Measurements from ENCODE around the gene NUDT5.
"Not testable (repeated sequence)": the region's sequence is repeated elsewhere in the genome, so short reads cannot be mapped to it uniquely, and the experiment has no call there.

NUDT5 gene

DNA sequence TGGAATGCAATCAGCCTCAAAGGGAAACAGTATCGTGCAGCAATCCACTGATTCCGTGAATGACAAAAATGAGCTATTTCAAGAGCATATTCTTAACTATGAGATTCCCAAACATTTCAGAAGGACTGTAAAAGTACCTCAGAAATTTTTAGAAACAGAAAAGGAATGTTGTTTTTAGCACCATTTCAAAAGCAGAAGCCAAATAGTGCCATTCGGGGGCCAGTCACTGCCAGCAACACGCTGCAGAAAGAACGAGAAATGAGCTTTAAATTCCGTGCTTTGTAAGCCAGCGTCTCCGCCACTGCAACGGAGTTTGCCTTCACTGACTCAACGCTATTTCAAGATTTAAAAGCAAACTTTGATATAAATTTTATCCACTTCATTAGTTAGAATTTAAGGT, 6.3 kb downstream of the NUDT5 start:
- peaks cover 7 to 13% of the 10 kb centered on the region in 2 donors for H3K36me3 ChIP-seq (ENCODE audit: control insufficient read depth in 2 of 2, insufficient read depth in 2 of 2, low read length in 2 of 2)
- H3K9me3 ChIP-seq (ENCODE audit: control insufficient read depth in 2 of 2, low read length in 2 of 2): no peaks in the 10 kb centered on the region
- H3K27ac ChIP-seq (ENCODE audit: low read depth in 2 of 2, low read length in 2 of 2): no peak overlapping the region
- no peaks in the 10 kb centered on the region for H3K27me3 ChIP-seq (ENCODE audit: control insufficient read depth in 2 of 2, insufficient read depth in 2 of 2, low read length in 2 of 2)
- peaks cover 4 to 6% of the 10 kb centered on the region in 2 donors for H3K4me1 ChIP-seq (ENCODE audit: control insufficient read depth in 2 of 2, insufficient read depth in 2 of 2, low read length in 2 of 2)
- no peak overlapping the region for H3K4me3 ChIP-seq (ENCODE audit: low read length in 2 of 2)
- H3K9ac ChIP-seq (ENCODE audit: low read depth in 1 of 2, low read length in 2 of 2): no peak overlapping the region

DNA sequence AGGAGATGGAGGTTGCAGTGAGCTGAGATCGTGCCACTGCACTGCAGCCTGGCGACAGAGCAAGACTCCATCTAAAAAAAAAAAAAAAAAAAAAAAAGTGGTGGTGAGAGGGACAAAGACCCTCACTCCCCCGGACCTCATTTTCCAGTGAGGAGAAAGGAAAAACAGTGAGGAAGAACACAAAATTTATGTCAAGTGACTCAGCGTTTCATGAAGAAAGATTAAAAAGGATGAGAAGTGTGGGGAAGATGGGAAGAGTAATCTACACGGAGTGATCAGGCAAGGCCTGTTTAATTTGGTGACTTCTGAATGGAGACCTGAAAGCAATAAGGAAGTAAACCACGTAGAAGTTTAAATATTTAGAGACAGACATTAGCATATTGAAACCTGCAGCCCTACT, 7.0 kb downstream of the NUDT5 start:
- Histone ChIP-seq H3K9me3 (ENCODE audit: control insufficient read depth in 2 of 2, low read length in 2 of 2) (no peaks in the 10 kb centered on the region), H3K27me3 (ENCODE audit: control insufficient read depth in 2 of 2, insufficient read depth in 2 of 2, low read length in 2 of 2) (no peaks in the 10 kb centered on the region), H3K4me3 (ENCODE audit: low read length in 2 of 2) (no peak overlapping the region), H3K9ac (ENCODE audit: low read depth in 1 of 2, low read length in 2 of 2) (no peak overlapping the region), H3K4me1 (ENCODE audit: control insufficient read depth in 2 of 2, insufficient read depth in 2 of 2, low read length in 2 of 2) (no peaks in the 10 kb centered on the region), H3K36me3 (ENCODE audit: control insufficient read depth in 2 of 2, insufficient read depth in 2 of 2, low read length in 2 of 2) (peaks cover 7 to 13% of the 10 kb centered on the region in 2 donors), H3K27ac (ENCODE audit: low read depth in 2 of 2, low read length in 2 of 2) (no peak overlapping the region)

- Histone ChIP-seq H3K36me3 (ENCODE audit: control insufficient read depth in 2 of 2, insufficient read depth in 2 of 2, low read length in 2 of 2) (peaks cover 12 to 13% of the 10 kb centered on the region in 2 donors), H3K4me1 (ENCODE audit: control insufficient read depth in 2 of 2, insufficient read depth in 2 of 2, low read length in 2 of 2) (no peaks in the 10 kb centered on the region), H3K9me3 (ENCODE audit: control insufficient read depth in 2 of 2, low read length in 2 of 2) (no peaks in the 10 kb centered on the region), H3K27me3 (ENCODE audit: control insufficient read depth in 2 of 2, insufficient read depth in 2 of 2, low read length in 2 of 2) (no peaks in the 10 kb centered on the region), H3K9ac (ENCODE audit: low read depth in 1 of 2, low read length in 2 of 2) (no peak overlapping the region), H3K27ac (ENCODE audit: low read depth in 2 of 2, low read length in 2 of 2) (no peak overlapping the region), H3K4me3 (ENCODE audit: low read length in 2 of 2) (no peak overlapping the region)
These were observed 8.3 kb downstream of the NUDT5 start for GRCh38 chr10:12187321-12187905.

DNA sequence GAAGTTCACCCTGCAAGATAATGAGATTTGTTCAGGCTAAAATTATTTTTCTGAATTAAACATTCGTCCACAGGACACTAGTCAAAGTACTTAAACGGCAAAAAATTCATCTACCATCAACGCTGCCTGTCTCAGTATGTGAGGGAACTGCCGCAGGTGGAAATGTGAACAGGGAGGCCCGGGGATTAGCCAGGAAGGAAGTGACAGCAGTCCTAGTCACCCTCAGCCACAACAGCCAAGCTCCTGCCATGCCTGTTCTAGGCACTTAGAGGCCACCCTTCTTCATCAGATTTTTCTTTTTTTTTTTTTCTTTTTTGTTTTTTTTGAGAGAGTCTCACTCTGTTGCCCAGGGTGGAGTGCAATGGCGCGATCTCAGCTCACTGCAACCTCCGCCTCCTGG, 9.4 kb downstream of the NUDT5 start:
- Histone ChIP-seq H3K27me3 (ENCODE audit: control insufficient read depth in 2 of 2, insufficient read depth in 2 of 2, low read length in 2 of 2) (no peaks in the 10 kb centered on the region), H3K9me3 (ENCODE audit: control insufficient read depth in 2 of 2, low read length in 2 of 2) (no peaks in the 10 kb centered on the region), H3K36me3 (ENCODE audit: control insufficient read depth in 2 of 2, insufficient read depth in 2 of 2, low read length in 2 of 2) (peaks cover 13 to 16% of the 10 kb centered on the region in 2 donors), H3K27ac (ENCODE audit: low read depth in 2 of 2, low read length in 2 of 2) (no peak overlapping the region), H3K9ac (ENCODE audit: low read depth in 1 of 2, low read length in 2 of 2) (no peak overlapping the region), H3K4me3 (ENCODE audit: low read length in 2 of 2) (no peak overlapping the region), H3K4me1 (ENCODE audit: control insufficient read depth in 2 of 2, insufficient read depth in 2 of 2, low read length in 2 of 2) (no peaks in the 10 kb centered on the region)

GRCh38 chr10:12184165-12184564, 11.5 kb downstream of the NUDT5 start:
- Histone ChIP-seq H3K36me3 (ENCODE audit: control insufficient read depth in 2 of 2, insufficient read depth in 2 of 2, low read length in 2 of 2) (peaks cover 13 to 16% of the 10 kb centered on the region in 2 donors), H3K27ac (ENCODE audit: low read depth in 2 of 2, low read length in 2 of 2) (no peak overlapping the region), H3K27me3 (ENCODE audit: control insufficient read depth in 2 of 2, insufficient read depth in 2 of 2, low read length in 2 of 2) (no peaks in the 10 kb centered on the region), H3K4me3 (ENCODE audit: low read length in 2 of 2) (no peak overlapping the region), H3K9ac (ENCODE audit: low read depth in 1 of 2, low read length in 2 of 2) (no peak overlapping the region), H3K9me3 (ENCODE audit: control insufficient read depth in 2 of 2, low read length in 2 of 2) (no peaks in the 10 kb centered on the region), H3K4me1 (ENCODE audit: control insufficient read depth in 2 of 2, insufficient read depth in 2 of 2, low read length in 2 of 2) (no peaks in the 10 kb centered on the region)

DNA sequence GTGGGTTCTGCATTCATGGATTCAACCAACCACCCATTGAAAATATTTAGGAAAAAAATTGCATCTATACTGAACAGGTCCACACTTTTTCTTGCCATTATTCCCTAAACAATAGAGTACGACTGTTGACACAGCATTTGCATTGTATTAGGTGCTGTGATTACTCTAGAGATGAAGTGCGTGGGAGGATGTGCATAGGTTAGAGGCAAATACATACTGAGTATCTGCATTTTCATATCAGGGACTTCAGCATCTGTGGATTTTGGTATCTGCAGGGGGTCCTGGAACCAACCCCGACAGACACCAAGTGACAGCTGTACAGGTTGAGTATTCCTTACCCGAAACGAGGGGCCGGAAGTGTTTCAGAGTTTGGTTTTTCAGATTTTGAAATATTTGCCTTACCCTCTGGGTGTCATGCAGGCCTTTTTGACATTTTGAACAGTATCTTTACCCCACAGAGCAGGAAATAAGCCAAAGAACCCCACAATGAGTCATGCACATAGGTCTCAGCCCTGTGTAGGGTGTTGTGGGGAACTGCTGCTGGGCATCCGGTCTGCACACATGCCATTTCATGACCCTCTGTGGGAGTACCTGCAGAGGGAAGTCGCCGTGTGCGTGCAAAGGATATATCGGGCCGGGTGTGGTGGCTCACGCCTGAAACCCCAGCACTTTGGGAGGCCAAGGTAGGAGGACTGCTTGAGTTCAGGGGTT, 14.5 kb downstream of the NUDT5 start:
- Histone ChIP-seq H3K27me3 (ENCODE audit: control insufficient read depth in 2 of 2, insufficient read depth in 2 of 2, low read length in 2 of 2) (no peaks in the 10 kb centered on the region), H3K9me3 (ENCODE audit: control insufficient read depth in 2 of 2, low read length in 2 of 2) (no peaks in the 10 kb centered on the region), H3K9ac (ENCODE audit: low read depth in 1 of 2, low read length in 2 of 2) (no peak overlapping the region), H3K36me3 (ENCODE audit: control insufficient read depth in 2 of 2, insufficient read depth in 2 of 2, low read length in 2 of 2) (peaks cover 12 to 19% of the 10 kb centered on the region in 2 donors), H3K27ac (ENCODE audit: low read depth in 2 of 2, low read length in 2 of 2) (peak overlapping the region in 1 of 2 donors; percentile 45), H3K4me1 (ENCODE audit: control insufficient read depth in 2 of 2, insufficient read depth in 2 of 2, low read length in 2 of 2) (no peaks in the 10 kb centered on the region), H3K4me3 (ENCODE audit: low read length in 2 of 2) (no peak overlapping the region)

DNA sequence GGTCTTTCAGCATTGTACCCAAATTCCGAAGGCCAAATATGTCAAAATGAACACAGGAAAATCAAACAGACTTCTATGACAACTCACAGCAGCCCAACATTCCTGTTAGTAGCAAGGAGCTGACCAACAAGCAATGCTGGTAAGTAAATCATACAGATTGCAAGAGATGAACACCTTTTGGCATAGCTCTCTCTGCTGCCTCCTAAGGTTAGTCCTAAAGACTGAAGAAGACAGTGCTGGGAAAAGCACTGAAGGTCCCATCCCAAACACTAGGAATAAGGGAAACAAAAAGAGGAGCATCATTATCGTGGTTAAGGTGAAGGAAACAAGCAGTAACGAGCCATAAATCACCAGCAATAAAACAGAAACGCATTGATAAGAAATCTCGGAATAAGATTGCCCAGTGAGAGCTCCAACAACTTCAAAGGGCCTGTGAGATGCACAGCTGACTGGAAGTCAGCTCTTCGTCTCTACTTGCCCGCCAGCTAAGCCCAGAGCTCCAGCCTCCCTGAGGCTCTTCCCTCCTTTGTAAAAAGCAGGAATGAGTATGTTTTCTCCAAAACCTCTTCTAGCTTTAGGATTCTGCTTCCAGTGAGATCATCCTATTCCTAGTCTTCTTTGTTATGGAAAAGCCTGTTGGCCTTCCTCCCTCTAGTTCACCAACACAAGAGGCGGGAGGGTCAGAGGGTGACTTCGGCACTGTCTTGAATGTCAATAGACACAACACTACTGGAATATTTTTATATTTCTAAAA, 15.3 kb downstream of the NUDT5 start:
- peaks cover 5 to 19% of the 10 kb centered on the region in 2 donors for H3K36me3 ChIP-seq (ENCODE audit: control insufficient read depth in 2 of 2, insufficient read depth in 2 of 2, low read length in 2 of 2)

GRCh38 chr10:12179606-12180170, 16.0 kb downstream of the NUDT5 start:
- peaks cover 3 to 17% of the 10 kb centered on the region in 2 donors for H3K36me3 ChIP-seq (ENCODE audit: control insufficient read depth in 2 of 2, insufficient read depth in 2 of 2, low read length in 2 of 2)
- no peaks in the 10 kb centered on the region for H3K4me1 ChIP-seq (ENCODE audit: control insufficient read depth in 2 of 2, insufficient read depth in 2 of 2, low read length in 2 of 2)
- no peaks in the 10 kb centered on the region for H3K27me3 ChIP-seq (ENCODE audit: control insufficient read depth in 2 of 2, insufficient read depth in 2 of 2, low read length in 2 of 2)
- no peak overlapping the region for H3K4me3 ChIP-seq (ENCODE audit: low read length in 2 of 2)
- no peak overlapping the region for H3K9ac ChIP-seq (ENCODE audit: low read depth in 1 of 2, low read length in 2 of 2)
- H3K27ac ChIP-seq (ENCODE audit: low read depth in 2 of 2, low read length in 2 of 2): no peak overlapping the region
- no peaks in the 10 kb centered on the region for H3K9me3 ChIP-seq (ENCODE audit: control insufficient read depth in 2 of 2, low read length in 2 of 2)

More for the DNA sequence above, 15.3 kb downstream of the NUDT5 start:
- Histone ChIP-seq H3K4me1 (ENCODE audit: control insufficient read depth in 2 of 2, insufficient read depth in 2 of 2, low read length in 2 of 2) (no peaks in the 10 kb centered on the region), H3K9me3 (ENCODE audit: control insufficient read depth in 2 of 2, low read length in 2 of 2) (no peaks in the 10 kb centered on the region), H3K27ac (ENCODE audit: low read depth in 2 of 2, low read length in 2 of 2) (no peak overlapping the region), H3K4me3 (ENCODE audit: low read length in 2 of 2) (no peak overlapping the region), H3K27me3 (ENCODE audit: control insufficient read depth in 2 of 2, insufficient read depth in 2 of 2, low read length in 2 of 2) (no peaks in the 10 kb centered on the region), H3K9ac (ENCODE audit: low read depth in 1 of 2, low read length in 2 of 2) (no peak overlapping the region)

DNA sequence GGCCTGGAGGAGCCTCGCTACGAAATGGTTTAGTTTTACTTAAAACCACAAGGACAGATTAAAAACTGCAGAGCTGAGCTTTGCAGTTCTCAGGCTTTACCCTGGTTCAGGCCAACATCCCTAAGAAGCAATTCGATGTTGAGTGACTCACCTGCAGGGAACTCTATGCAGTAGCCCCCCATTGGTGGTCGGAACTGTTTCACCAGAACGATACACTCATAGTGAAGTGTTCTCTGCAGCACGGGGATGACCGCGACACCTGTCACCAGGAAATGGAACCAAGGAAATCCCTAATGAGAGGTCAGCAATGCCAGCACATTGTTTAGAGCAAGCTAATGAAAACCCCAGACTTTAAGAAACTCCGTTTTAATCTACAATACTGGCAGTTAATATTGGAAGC, 18.0 kb downstream of the NUDT5 start:
- Histone ChIP-seq H3K27me3 (ENCODE audit: control insufficient read depth in 2 of 2, insufficient read depth in 2 of 2, low read length in 2 of 2) (no peaks in the 10 kb centered on the region), H3K9ac (ENCODE audit: low read depth in 1 of 2, low read length in 2 of 2) (no peak overlapping the region), H3K4me1 (ENCODE audit: control insufficient read depth in 2 of 2, insufficient read depth in 2 of 2, low read length in 2 of 2) (no peaks in the 10 kb centered on the region), H3K36me3 (ENCODE audit: control insufficient read depth in 2 of 2, insufficient read depth in 2 of 2, low read length in 2 of 2) (peaks cover 15 to 27% of the 10 kb centered on the region in 2 donors), H3K4me3 (ENCODE audit: low read length in 2 of 2) (no peak overlapping the region), H3K27ac (ENCODE audit: low read depth in 2 of 2, low read length in 2 of 2) (no peak overlapping the region), H3K9me3 (ENCODE audit: control insufficient read depth in 2 of 2, low read length in 2 of 2) (no peaks in the 10 kb centered on the region)

DNA sequence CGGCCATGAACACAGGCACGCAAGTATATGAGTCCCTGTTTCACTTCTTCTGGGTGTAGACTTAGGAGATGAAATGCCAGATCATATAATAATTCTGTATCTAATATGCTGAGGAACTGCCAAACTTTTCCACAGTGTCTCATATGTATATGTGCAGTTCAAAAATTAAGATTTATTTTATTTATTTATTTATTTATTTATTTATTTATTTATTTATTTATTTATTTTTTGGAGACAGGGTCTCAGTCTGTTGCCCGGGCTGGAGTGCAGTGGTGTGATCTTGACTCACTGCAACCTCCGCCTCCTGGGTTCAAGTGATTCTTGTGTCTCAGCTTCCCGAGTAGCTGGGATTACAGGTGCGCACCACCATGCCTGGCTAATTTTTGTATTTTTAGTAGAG, 24.2 kb downstream of the NUDT5 start:
- peaks cover 50 to 55% of the 10 kb centered on the region in 2 donors for H3K36me3 ChIP-seq (ENCODE audit: control insufficient read depth in 2 of 2, insufficient read depth in 2 of 2, low read length in 2 of 2)
- H3K9ac ChIP-seq (ENCODE audit: low read depth in 1 of 2, low read length in 2 of 2): not testable (repeated sequence)

More for the DNA sequence above, 24.2 kb downstream of the NUDT5 start:
- H3K27me3 ChIP-seq (ENCODE audit: control insufficient read depth in 2 of 2, insufficient read depth in 2 of 2, low read length in 2 of 2); H3K4me3 ChIP-seq (ENCODE audit: low read length in 2 of 2); H3K9me3 ChIP-seq (ENCODE audit: control insufficient read depth in 2 of 2, low read length in 2 of 2); H3K27ac ChIP-seq (ENCODE audit: low read depth in 2 of 2, low read length in 2 of 2); H3K4me1 ChIP-seq (ENCODE audit: control insufficient read depth in 2 of 2, insufficient read depth in 2 of 2, low read length in 2 of 2): not testable (repeated sequence)

Measured in mucosa of rectum (tissue), 2 donors.